GM12891 (cell line): ENCODE data around the gene USP10.
A peak's percentile ranks its signal among the peaks of the same experiment; 100 is the strongest.

Source experiments
- DNase-seq: peaks from one replicate; pipeline ENCODE4 v3.0.0; 2011; ENCODE audit warnings: low spot score; ENCODE audit not compliant: insufficient read length
- FAIRE-seq: peaks from 2 replicates; lab custom pipeline; 2011; peaks lifted over from hg19 to GRCh38; lab: Jason Lieb, UNC
- PAX5 ChIP-seq: IDR thresholded peaks from 2 replicates; pipeline ENCODE4 v1.6.1; 2011; ENCODE audit warnings: low read length, moderate library complexity, mild to moderate bottlenecking; ENCODE audit not compliant: insufficient read depth, severe bottlenecking
- POLR2A ChIP-seq: IDR thresholded peaks from 2 replicates; pipeline ENCODE4 v1.6.1; 2011; ENCODE audit warnings: low read depth, low read length, control low read depth
- POLR2AphosphoS5 ChIP-seq: IDR thresholded peaks from 2 replicates; pipeline ENCODE4 v1.6.1; 2011; ENCODE audit warnings: low read depth, low read length, control low read depth
- POU2F2 ChIP-seq: IDR thresholded peaks from 2 replicates; pipeline ENCODE4 v1.6.1; 2011; ENCODE audit warnings: low read depth, mild to moderate bottlenecking, control low read depth, low read length, moderate library complexity
- SPI1 ChIP-seq: IDR thresholded peaks from 2 replicates; pipeline ENCODE4 v1.6.1; 2011; ENCODE audit warnings: low read depth, low read length, control low read depth
- TAF1 ChIP-seq: IDR thresholded peaks from 2 replicates; pipeline ENCODE4 v1.6.1; 2011; ENCODE audit warnings: low read depth, low read length, control low read depth

Gene USP10

DNA sequence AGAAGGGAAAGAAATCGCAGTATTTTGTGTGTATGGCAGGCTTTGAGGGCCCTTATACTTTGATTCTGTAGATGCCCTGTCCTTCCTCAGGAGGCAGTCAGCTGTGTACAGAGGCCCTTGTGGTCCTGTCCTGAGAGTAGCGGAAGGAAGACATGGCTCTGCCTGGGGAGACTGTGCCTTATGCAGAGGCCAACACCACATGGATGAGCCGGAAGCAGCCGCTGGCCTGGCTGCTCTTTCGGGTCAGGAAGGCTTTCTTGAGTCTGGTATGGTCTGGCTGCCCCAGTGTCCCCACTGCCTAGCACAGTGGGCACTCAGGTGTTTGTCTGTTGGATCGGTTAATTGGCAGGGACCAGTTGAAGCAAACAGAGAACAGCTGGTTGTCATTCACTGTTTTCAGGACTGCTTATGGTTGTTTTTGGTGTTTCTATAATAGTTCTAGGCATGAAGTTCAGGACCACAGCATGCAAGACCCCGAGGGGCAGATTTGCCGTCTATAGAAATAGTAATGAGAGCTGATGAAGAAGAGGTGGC lies 12.4 kb downstream of the USP10 start:
- peak; percentile 76 for FAIRE-seq
- no peak for TF ChIP-seq PAX5
- no peak for TF ChIP-seq SPI1
- no peak for TF ChIP-seq TAF1
- TF ChIP-seq POLR2AphosphoS5, result no peak
- TF ChIP-seq POLR2A, result no peak
- no peak for TF ChIP-seq POU2F2
- no peak for DNase-seq

- no peak for DNase-seq
- FAIRE-seq, result no peak
- TF ChIP-seq SPI1, result no peak
- no peak for TF ChIP-seq POLR2A
- TF ChIP-seq POU2F2, result no peak
- TF ChIP-seq POLR2AphosphoS5, result no peak
- TF ChIP-seq TAF1, result no peak
- no peak for TF ChIP-seq PAX5
Measured at GRCh38 chr16:84712801-84713775, 13.3 kb downstream of the USP10 start.

DNA sequence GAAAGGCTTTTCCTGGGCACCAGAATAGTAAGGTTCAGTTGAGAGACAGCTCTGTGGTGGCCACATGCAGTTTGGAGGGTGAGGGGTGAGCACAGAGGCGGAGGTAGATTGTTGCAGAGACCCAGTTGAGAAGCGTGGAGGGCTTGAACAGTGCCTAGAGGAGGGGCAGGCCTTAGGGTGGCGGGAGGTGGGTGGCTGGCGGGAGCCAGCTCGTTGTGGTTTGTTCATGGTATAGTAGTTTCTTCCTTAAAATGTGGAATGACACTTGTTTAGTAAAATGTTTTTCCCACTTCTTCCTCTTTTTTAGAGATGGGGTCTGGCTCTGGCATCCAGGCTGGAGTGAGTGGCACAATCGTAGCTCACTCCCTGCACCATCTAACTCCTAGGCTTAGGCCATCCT lies 14.2 kb downstream of the USP10 start:
- TF ChIP-seq TAF1 (no peak), POU2F2 (no peak), POLR2A (no peak), PAX5 (no peak), POLR2AphosphoS5 (no peak), SPI1 (no peak)
- FAIRE-seq, result no peak
- DNase-seq, result no peak

DNA sequence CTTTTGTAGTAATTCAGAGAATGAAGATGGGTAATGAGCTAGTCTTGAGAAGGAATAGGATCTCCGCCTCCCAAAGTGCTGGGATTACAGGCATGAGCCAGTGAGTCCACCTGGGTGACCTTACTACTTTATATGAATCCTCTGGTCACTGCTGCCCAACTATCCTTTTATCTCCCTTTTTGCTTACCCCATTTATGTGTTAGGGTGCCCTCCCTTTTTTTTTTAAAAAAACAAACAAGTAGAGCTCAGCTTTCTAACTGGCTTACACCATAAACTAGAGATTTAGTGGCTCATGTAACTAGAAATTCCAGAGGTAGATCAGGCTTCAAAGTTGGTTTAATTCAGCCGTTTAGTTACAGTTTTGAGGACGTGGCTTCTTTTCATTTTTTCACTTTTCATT lies 15.6 kb downstream of the USP10 start:
- no peak for FAIRE-seq
- no peak for DNase-seq
- TF ChIP-seq POU2F2 (no peak), PAX5 (no peak), TAF1 (no peak), SPI1 (no peak), POLR2AphosphoS5 (no peak), POLR2A (no peak)

GRCh38 chr16:84715854-84716253 lies 16.1 kb downstream of the USP10 start:
- DNase-seq (no peak), FAIRE-seq (no peak)
- no peak for TF ChIP-seq SPI1
- TF ChIP-seq PAX5, result no peak
- no peak for TF ChIP-seq POLR2AphosphoS5
- no peak for TF ChIP-seq POLR2A
- no peak for TF ChIP-seq POU2F2
- no peak for TF ChIP-seq TAF1

DNA sequence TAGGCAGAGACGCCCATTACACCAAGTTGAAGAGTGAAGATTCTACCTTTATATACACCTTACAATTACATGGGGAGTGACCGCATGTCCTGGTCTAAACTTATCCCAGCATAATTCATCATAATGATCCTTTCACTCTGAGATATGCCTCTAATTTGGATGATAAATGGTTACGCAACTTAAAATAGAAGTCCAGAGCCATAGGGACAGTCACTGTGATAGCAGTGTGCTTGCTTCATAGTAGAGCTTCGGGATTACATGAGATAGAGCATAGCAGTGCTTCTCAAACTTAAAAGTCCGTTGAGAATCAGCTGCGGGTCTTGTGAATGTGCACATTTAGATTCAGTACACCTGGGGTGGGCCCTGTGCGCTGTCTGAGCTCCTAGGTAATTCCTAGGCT lies 16.9 kb downstream of the USP10 start:
- FAIRE-seq, result no peak
- DNase-seq, result no peak
- TF ChIP-seq POLR2AphosphoS5 (peak; percentile 42; the same call in 1 of the 2 replicates), POLR2A (no peak)

- FAIRE-seq (no peak), DNase-seq (no peak)
- TF ChIP-seq PAX5 (no peak), SPI1 (no peak), POU2F2 (no peak), POLR2A (no peak), POLR2AphosphoS5 (no peak), TAF1 (no peak)
Measured at GRCh38 chr16:84717484-84717883, 17.7 kb downstream of the USP10 start.

GRCh38 chr16:84720177-84720579 lies 20.4 kb downstream of the USP10 start:
- TF ChIP-seq POU2F2, result no peak
- no peak for TF ChIP-seq PAX5
- no peak for TF ChIP-seq POLR2A
- TF ChIP-seq SPI1, result no peak
- no peak for TF ChIP-seq POLR2AphosphoS5
- TF ChIP-seq TAF1, result no peak
- DNase-seq, result no peak
- FAIRE-seq, result no peak

DNA sequence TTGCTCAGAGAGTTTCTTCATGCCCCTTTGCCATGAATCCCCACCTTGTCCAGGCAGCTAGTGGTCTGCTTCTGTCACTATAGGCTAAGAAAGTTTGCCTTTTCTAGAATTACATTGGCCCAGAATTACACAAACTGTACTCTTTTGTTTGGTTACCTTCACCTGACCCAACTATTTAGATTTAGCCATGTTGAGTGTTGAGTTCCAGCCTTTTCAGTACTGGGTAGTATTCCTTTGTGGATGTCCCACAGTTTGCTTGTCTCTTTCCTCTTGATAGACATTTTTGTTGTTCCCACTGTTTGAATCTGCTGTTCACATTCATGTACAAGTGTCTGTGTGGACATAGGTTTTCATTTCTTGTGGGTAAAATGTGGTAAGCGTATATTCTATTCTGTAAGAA lies 22.3 kb downstream of the USP10 start:
- TF ChIP-seq POLR2AphosphoS5 (no peak), SPI1 (no peak), POU2F2 (no peak), TAF1 (no peak), PAX5 (no peak), POLR2A (no peak)
- FAIRE-seq (no peak), DNase-seq (no peak)
